HG03469 (cell line): Measurements from ENCODE around the gene GOLGA3.
"Not testable (repeated sequence)": the region's sequence is repeated elsewhere in the genome, so short reads cannot be mapped to it uniquely, and the experiment has no call there.

Experiments used
- ATAC-seq: cut with Tn5 transposase; IDR thresholded peaks from one replicate; pipeline ENCODE4 v1.9.1; 2021; ENCODE audit warnings: mild to moderate bottlenecking, moderate library complexity, moderate number of reproducible peaks; ENCODE audit not compliant: unreplicated experiment

GOLGA3 gene

GRCh38 chr12:132844681-132845080, 16.0 kb upstream of the GOLGA3 start:
- ATAC-seq: not testable (repeated sequence)

GRCh38 chr12:132842449-132843045, 13.9 kb upstream of the GOLGA3 start:
- no peak for ATAC-seq

- ATAC-seq: no peak
Observed at GRCh38 chr12:132841151-132841550, 12.5 kb upstream of the GOLGA3 start.

GRCh38 chr12:132840536-132840935, 11.9 kb upstream of the GOLGA3 start:
- no peak for ATAC-seq

GRCh38 chr12:132839558-132840235, 11.0 kb upstream of the GOLGA3 start:
- ATAC-seq: no peak

- ATAC-seq: no peak
Observed at GRCh38 chr12:132838410-132839080, 9.9 kb upstream of the GOLGA3 start.

- ATAC-seq: no peak
Observed at GRCh38 chr12:132837693-132838409, 9.2 kb upstream of the GOLGA3 start.

GRCh38 chr12:132836795-132837331, 8.2 kb upstream of the GOLGA3 start:
- ATAC-seq: no peak

- not testable (repeated sequence) for ATAC-seq
Observed at GRCh38 chr12:132836230-132836629, 7.6 kb upstream of the GOLGA3 start.

- no peak for ATAC-seq
Observed at GRCh38 chr12:132835076-132836025, 6.7 kb upstream of the GOLGA3 start.

GRCh38 chr12:132834181-132834711, 5.6 kb upstream of the GOLGA3 start:
- no peak for ATAC-seq

- ATAC-seq: no peak
Observed at GRCh38 chr12:132833341-132833740, 4.7 kb upstream of the GOLGA3 start.

- ATAC-seq: no peak
Observed at GRCh38 chr12:132831771-132832170, 3.1 kb upstream of the GOLGA3 start.

- peak; percentile 18 for ATAC-seq
Observed at GRCh38 chr12:132827763-132828703, 636 bp downstream of the GOLGA3 start.

- no peak for ATAC-seq
Observed at GRCh38 chr12:132825861-132826260, 2.8 kb downstream of the GOLGA3 start.

- ATAC-seq: no peak
Observed at GRCh38 chr12:132825089-132825488, 3.6 kb downstream of the GOLGA3 start.

- ATAC-seq: no peak
Observed at GRCh38 chr12:132824053-132824452, 4.6 kb downstream of the GOLGA3 start.

- ATAC-seq: no peak
Observed at GRCh38 chr12:132818562-132818961, 10.1 kb downstream of the GOLGA3 start.

- ATAC-seq: no peak
Observed at GRCh38 chr12:132814232-132814631, 14.4 kb downstream of the GOLGA3 start.
